ENCODE measurements around the gene CCDC81. TPM values are rescaled to one million over a fixed set of nuclear protein-coding genes. Genes with fewer than 3 reads are reported as not detected.

Gene CCDC81
- total RNA-seq, 1 donor: 0.21 TPM

DNA sequence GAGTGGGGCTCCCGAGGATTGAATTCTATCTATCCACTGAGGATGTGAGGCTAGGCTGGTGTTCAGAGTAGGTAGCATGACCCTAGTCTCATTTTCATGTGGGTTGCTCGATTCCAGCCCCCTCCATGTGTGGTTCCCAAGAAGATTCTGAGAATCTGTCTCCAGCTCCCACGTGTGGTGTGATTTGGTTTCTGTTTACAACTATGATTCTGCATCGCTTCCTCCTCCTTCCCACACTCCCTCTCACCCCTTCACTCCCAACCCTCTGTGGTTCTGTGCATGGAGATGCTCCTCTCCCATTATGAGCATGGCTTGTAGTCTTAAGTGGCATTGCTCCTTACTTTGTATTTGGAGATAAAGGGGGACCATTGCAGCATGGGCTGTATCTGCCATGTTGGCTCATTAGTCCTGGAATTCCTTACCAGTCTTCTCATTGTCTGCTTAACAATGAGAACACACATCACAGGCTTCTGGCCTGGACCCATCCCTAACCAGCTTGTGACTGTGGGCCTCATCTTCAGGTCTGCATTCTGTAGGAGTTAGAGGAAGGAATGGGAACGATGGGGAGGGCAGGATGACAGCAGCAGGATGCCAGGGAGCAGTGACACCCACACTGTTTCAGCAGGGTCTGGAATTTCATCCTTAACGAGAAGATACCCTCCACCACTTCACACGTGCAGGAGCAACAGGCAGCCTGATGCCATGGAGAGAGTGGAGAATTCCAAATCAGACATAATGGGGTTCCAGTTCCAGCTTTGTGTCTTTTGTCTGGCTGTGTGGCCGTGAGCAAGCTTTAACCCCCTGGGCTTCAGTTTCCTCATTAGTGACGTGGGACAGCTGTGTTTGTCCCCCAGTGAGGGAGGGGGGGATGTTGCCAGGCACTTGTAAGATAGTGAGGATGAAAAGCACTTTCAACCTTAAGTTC is 86.0 kb downstream of the CCDC81 start:
- no peaks in the 10 kb centered on the region for H3K27me3 ChIP-seq (ENCODE audit: insufficient read depth, low read length)
- no peaks in the 10 kb centered on the region for H3K9me3 ChIP-seq (ENCODE audit: low read depth, low read length)
- H3K4me1 ChIP-seq (ENCODE audit: insufficient read depth, low read length): no peaks in the 10 kb centered on the region
- no peak overlapping the region for H3K4me3 ChIP-seq (ENCODE audit: low read length)

DNA sequence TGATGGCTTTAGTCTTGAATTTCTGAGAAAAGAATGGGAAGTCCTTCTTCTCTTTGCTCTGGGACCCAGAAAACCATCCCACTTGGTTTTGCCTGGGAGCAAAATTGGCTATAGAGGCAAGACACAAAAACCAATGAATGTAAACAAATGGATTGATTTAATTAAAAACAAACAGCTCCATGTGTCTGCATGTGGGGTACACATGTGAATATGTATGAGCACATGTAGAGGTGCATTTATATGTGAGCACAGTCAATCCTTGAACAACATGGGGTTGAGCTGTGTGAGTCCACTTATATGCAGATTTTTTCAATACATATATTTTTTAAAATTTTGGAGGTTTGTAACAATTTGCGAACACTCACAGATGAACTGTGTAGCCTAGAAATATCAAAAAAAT is 87.2 kb downstream of the CCDC81 start:
- Histone ChIP-seq H3K4me1 (ENCODE audit: insufficient read depth, low read length) (no peaks in the 10 kb centered on the region), H3K27me3 (ENCODE audit: insufficient read depth, low read length) (no peaks in the 10 kb centered on the region), H3K9me3 (ENCODE audit: low read depth, low read length) (no peaks in the 10 kb centered on the region), H3K4me3 (ENCODE audit: low read length) (no peak overlapping the region)

DNA sequence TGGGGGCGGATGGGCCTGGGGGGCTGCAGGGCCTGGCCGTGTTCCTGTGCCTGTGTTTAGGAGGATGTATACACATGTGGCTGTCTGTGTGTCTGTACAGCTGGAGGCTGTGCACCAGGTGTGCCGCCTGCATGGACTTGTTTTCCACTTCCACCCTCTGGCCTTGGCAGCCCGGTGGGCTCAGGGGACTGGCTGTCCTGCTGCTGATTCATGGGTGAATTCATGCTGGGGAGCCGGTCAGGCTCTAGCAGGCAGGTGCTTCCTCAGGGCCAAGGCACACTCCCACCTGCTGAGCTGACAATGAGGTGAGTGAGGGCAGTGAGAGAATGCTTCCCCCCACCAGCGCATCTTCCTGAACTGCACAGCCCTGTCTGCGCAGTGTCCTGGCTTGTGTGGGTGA is 88.4 kb downstream of the CCDC81 start:
- H3K27me3 ChIP-seq (ENCODE audit: insufficient read depth, low read length): no peaks in the 10 kb centered on the region
- no peaks in the 10 kb centered on the region for H3K9me3 ChIP-seq (ENCODE audit: low read depth, low read length)
- no peak overlapping the region for H3K4me3 ChIP-seq (ENCODE audit: low read length)
- H3K4me1 ChIP-seq (ENCODE audit: insufficient read depth, low read length): no peaks in the 10 kb centered on the region

DNA sequence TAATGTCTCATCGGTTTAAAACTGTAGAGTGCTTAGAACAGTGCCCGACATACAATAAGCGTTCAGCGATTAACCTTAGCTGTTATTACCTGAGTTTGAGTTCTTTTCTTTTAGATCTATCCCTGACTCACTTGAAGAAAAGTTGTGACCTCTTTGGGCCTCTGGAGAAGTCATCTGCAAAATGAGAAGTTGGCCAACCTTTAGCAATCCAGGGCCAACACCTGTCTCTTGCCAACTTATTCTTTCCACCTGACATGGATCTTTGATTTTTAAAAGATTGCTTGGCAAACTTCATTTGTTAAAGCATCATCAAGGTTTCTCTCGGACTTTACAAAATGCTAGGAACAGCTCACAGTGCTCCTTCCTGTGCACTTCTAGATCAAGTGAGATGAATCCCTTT is 89.3 kb downstream of the CCDC81 start:
- Histone ChIP-seq H3K4me3 (ENCODE audit: low read length) (no peak overlapping the region), H3K4me1 (ENCODE audit: insufficient read depth, low read length) (no peaks in the 10 kb centered on the region), H3K27me3 (ENCODE audit: insufficient read depth, low read length) (no peaks in the 10 kb centered on the region), H3K9me3 (ENCODE audit: low read depth, low read length) (no peaks in the 10 kb centered on the region)

DNA sequence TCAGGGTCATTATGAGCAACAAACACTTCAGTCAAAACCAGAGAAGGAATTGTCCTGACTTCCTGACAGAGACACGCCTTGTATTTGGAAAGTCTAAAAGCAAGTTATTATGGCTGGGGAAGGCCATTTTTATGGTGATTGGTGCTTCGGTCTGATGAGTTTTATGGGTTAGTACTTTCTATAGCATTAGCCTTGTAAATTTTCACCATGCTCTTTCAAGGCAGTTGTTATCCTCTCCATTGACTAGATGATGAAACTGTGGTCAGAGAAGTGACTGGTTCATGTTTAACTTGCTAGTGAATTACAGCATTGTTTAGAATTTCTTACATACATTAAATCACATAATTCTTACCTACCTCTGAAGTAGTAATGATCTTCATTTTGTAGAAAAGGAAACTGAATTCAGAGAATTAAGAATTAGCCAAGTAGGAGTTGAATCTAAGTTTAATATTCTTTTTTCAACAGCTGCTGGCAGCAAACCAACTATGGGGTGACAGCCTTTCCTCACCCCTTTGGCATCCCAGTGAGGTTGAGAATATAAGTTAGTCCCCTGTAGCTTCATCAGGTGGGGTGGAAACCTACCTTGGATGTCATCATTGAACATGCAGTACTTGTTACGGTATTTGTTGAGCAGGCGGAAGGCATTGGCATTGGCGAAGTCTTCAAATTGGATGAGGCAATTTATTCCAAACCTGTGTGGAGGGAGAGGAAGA is 90.0 kb downstream of the CCDC81 start:
- H3K27me3 ChIP-seq (ENCODE audit: insufficient read depth, low read length): no peaks in the 10 kb centered on the region
- no peak overlapping the region for H3K4me3 ChIP-seq (ENCODE audit: low read length)
- H3K4me1 ChIP-seq (ENCODE audit: insufficient read depth, low read length): no peaks in the 10 kb centered on the region
- no peaks in the 10 kb centered on the region for H3K9me3 ChIP-seq (ENCODE audit: low read depth, low read length)

DNA sequence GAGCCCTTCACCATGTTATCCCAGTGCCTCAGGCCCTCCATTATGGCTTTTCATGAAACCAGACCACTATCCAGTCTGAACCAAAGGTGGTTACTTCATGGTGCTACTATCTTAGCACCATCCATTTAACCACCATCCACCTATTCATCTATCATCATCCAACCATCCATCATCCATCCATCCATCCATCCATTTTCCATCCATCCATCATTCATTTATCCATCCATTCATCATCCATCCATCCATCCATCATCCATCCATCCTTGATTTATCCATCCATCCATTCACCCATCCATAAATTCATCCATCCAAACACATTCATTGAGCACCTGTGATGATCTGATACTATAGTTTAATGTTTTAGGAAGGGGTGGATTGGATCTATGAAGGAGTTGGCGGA is 93.5 kb downstream of the CCDC81 start:
- Histone ChIP-seq H3K4me1 (ENCODE audit: insufficient read depth, low read length) (no peaks in the 10 kb centered on the region), H3K9me3 (ENCODE audit: low read depth, low read length) (no peaks in the 10 kb centered on the region)

DNA sequence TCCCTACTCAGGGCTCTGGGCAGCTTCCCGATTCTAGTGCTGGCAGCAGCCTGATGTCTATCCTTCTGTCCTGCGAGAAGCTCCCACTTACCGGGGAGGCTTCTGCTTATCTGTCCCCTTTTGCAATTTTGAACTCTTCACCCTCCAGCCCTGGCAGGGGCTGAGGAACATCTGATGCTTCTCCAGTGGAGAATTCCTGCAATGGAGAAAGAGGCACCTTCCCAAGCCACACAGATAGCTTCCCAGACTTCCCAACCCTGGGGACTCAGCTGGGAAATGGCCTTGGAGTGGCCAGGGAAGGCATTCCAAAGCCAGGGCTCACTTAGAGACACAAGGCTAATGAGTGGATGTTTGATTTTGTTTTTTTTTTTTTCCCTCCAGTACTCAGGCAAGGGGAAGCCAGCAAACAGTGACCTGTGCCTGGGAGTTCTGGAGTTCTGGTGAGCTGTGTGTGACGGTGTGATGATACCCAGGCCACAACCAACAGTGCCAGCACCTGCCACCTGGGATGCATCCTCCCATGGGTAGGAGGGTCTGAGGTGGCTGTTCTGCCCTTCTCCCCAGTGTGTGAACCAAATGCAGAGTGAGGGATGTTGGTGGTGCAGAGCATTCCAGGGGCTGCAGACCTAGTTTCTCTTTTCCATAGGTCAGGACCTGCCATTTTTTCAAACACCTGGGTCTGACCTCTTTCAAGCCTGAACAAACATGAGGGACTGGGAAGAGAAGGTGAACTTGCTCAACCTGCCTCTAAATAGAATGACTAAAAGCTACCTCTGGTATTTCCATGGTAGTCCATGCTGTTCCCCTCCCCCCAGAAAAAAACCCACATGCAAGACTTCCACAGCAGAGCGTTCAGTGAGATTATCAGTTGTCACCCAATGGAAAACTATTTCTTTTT is 95.1 kb downstream of the CCDC81 start:
- Histone ChIP-seq H3K27me3 (ENCODE audit: insufficient read depth, low read length) (no peaks in the 10 kb centered on the region), H3K4me3 (ENCODE audit: low read length) (no peak overlapping the region), H3K4me1 (ENCODE audit: insufficient read depth, low read length) (no peaks in the 10 kb centered on the region), H3K9me3 (ENCODE audit: low read depth, low read length) (no peaks in the 10 kb centered on the region)

More for the DNA sequence above, 93.5 kb downstream of the CCDC81 start:
- no peak overlapping the region for H3K4me3 ChIP-seq (ENCODE audit: low read length)
- no peaks in the 10 kb centered on the region for H3K27me3 ChIP-seq (ENCODE audit: insufficient read depth, low read length)

Other genes starting within 250 kb of the CCDC81 start
- 42.7 TPM for gene EED, start 130.1 kb upstream of the CCDC81 start, total RNA-seq
- 10.8 TPM for gene HIKESHI, start 72.6 kb upstream of the CCDC81 start, total RNA-seq

All from mononuclear cell (primary cell).